ENCODE data around the gene USP44. TPM values are rescaled to one million over a fixed set of nuclear protein-coding genes. Genes with fewer than 3 reads are reported as not detected.
A peak's percentile ranks its signal among the peaks of the same experiment; 100 is the strongest.

Gene USP44
- polyA plus RNA-seq, 4 donors: 0.21 to 0.27 TPM; not detected in 2

DNA sequence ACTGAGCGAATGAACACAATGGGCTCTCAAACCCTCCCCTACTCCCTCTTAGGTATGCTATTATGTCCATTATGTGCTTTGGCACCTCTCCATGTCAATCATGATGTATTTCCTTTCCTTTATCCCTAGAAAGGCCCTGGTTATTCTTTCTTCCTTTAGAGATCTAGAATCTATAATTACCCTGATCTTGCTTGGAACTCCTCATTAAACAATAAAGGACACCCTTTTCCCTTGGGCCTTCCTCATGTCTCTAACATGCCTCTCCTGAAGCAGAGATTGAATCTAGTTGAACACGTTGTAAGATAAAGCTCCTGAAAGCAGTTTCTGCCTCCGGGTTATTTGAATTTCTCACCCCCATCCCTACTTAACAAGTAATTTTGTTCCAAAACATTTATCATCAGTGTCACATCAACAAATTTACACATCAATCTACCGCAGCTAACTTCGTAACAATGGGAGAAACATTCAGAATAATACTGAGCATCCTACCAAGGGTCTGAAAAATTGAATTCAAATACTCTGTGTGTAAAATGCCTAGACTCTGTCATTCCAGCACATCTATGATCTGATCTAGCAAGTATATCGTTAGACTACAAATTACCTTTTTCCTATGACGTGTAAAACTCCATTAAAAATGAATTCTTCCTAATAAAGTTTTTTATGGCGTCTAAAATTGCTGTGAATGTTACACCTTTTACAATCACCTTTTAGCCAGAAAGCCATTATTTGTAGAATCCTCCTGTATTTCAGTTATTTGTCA is 5.4 kb downstream of the USP44 start:
- H3K4me3 ChIP-seq (ENCODE audit: low read depth in 1 of 3, low read length in 3 of 3): no peak overlapping the region
- peaks cover 0 to 39% (median 11%) of the 10 kb centered on the region in 3 donors for H3K27me3 ChIP-seq (ENCODE audit: control insufficient read depth in 3 of 3, insufficient read depth in 3 of 3, low read length in 3 of 3)
- 81 to 89% (median 88%) methylated on average over 8 of the region's 8 CpGs for WGBS, 3 donors
- FAIRE-seq (no peak), DNase-seq (no peak)
- no peak overlapping the region for H3K27ac ChIP-seq (ENCODE audit: low read depth in 1 of 3, low read length in 2 of 3)
- H3K4me1 ChIP-seq (ENCODE audit: control insufficient read depth in 3 of 3, insufficient read depth in 2 of 3, low read depth in 1 of 3, low read length in 2 of 3): peaks cover 0 to 6% (median 4%) of the 10 kb centered on the region in 3 donors
- peaks cover 0 to 4% of the 10 kb centered on the region in 2 donors for H3K9me3 ChIP-seq (ENCODE audit: control insufficient read depth in 2 of 2, insufficient read depth in 1 of 2, low read depth in 1 of 2, low read length in 1 of 2)
- H3K36me3 ChIP-seq (ENCODE audit: control insufficient read depth in 3 of 3, insufficient read depth in 2 of 3, low read depth in 1 of 3, low read length in 3 of 3): no peaks in the 10 kb centered on the region

DNA sequence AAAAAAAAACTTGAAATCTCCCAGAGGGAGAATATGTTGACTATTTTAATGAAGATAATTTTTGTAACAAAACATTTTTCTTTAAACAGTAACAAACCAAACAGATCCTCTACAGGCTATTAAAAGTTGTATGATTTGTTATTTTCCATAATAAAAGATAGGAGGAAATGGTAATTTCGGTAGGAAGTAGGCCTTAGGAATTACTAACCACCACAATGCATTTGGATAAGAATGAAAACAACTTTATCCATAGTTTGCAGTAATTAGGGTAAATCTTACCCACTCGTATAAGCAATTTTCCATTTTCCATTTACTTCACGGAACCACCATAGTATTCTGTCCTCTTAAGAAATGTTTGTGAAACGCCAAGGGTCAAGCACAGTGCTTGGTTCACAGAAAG is 6.0 kb downstream of the USP44 start:
- 81 to 99% (median 88%) methylated on average over 4 of the region's 4 CpGs for WGBS, 3 donors
- no peaks in the 10 kb centered on the region for H3K36me3 ChIP-seq (ENCODE audit: control insufficient read depth in 3 of 3, insufficient read depth in 2 of 3, low read depth in 1 of 3, low read length in 3 of 3)

DNA sequence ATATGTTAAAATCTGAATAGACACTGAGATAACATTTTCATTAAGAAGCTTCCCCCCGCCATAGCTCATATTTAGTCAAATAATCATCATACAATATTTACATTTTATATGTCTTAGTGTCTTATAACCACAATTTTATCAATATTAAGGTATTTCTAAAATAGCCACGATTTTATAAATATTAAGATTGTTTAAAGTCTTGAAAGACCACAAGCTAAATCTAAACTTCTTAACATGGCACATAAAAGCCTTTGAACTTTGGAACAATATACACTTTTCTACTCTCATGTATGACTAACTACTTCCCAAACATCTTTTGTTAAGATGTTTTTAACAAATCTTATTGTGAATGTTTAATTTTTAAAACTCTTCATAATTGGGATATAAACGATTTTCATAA is 6.5 kb downstream of the USP44 start:
- FAIRE-seq: peak; percentile 81

More for the DNA sequence above, 6.0 kb downstream of the USP44 start:
- no peak overlapping the region for H3K4me3 ChIP-seq (ENCODE audit: low read depth in 1 of 3, low read length in 3 of 3)
- H3K27ac ChIP-seq (ENCODE audit: low read depth in 1 of 3, low read length in 2 of 3): no peak overlapping the region
- H3K4me1 ChIP-seq (ENCODE audit: control insufficient read depth in 3 of 3, insufficient read depth in 2 of 3, low read depth in 1 of 3, low read length in 2 of 3): peaks cover 0 to 6% (median 4%) of the 10 kb centered on the region in 3 donors
- FAIRE-seq (no peak), DNase-seq (no peak)
- peaks cover 0 to 4% of the 10 kb centered on the region in 2 donors for H3K9me3 ChIP-seq (ENCODE audit: control insufficient read depth in 2 of 2, insufficient read depth in 1 of 2, low read depth in 1 of 2, low read length in 1 of 2)
- peaks cover 0 to 39% (median 11%) of the 10 kb centered on the region in 3 donors for H3K27me3 ChIP-seq (ENCODE audit: control insufficient read depth in 3 of 3, insufficient read depth in 3 of 3, low read length in 3 of 3)

DNA sequence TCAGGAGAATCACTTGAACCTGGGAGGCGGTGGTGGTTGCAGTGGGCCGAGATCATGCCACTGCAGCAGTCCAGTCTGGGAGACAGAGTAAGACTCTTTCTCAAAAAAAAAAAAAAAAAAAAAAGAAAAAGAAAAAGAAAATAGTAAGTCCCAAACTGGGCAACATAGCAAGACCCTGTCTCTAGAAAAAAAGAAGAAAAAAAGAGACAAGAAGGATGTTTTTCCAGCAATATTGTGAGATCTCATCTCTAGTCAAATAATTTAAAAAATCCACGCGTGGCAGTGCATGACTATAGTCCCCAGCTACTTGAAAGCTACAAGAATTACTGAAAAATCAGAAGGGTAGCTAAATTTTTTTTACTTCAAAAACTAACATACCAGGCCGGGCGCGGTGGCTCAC is 8.0 kb downstream of the USP44 start:
- no peak for DNase-seq

More for the DNA sequence above, 6.5 kb downstream of the USP44 start:
- H3K27ac ChIP-seq (ENCODE audit: low read depth in 1 of 3, low read length in 2 of 3): no peak overlapping the region
- no peaks in the 10 kb centered on the region for H3K36me3 ChIP-seq (ENCODE audit: control insufficient read depth in 3 of 3, insufficient read depth in 2 of 3, low read depth in 1 of 3, low read length in 3 of 3)
- WGBS, 3 donors: 46 to 66% (median 59%) methylated on average over 3 of the region's 3 CpGs
- peaks cover 0 to 6% (median 4%) of the 10 kb centered on the region in 3 donors for H3K4me1 ChIP-seq (ENCODE audit: control insufficient read depth in 3 of 3, insufficient read depth in 2 of 3, low read depth in 1 of 3, low read length in 2 of 3)
- H3K27me3 ChIP-seq (ENCODE audit: control insufficient read depth in 3 of 3, insufficient read depth in 3 of 3, low read length in 3 of 3): peaks cover 0 to 36% (median 11%) of the 10 kb centered on the region in 3 donors
- DNase-seq: no peak
- peaks cover 0 to 4% of the 10 kb centered on the region in 2 donors for H3K9me3 ChIP-seq (ENCODE audit: control insufficient read depth in 2 of 2, insufficient read depth in 1 of 2, low read depth in 1 of 2, low read length in 1 of 2)
- H3K4me3 ChIP-seq (ENCODE audit: low read depth in 1 of 3, low read length in 3 of 3): no peak overlapping the region

DNA sequence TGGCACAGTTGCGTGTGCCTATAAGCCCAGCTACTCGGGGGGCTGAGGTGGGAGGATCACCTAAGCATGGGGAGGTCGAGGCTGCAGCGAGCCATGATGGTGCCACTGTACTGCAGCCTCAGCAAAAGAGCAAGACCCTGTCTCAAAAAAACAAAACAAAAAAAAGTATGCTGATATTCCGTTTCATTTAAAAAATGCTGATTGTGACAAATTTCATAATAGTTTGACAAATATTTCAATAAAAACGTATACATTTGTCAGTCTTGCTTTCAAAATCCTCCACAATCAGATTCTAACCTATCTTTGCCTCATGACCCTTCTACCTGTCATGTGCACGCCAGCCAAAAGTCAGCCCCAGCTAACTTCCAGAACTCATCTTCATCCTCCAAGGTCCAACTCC is 9.8 kb downstream of the USP44 start:
- no peak overlapping the region for H3K27ac ChIP-seq (ENCODE audit: low read depth in 1 of 3, low read length in 2 of 3)
- DNase-seq (no peak), FAIRE-seq (no peak)
- peaks cover 0 to 11% (median 0%) of the 10 kb centered on the region in 3 donors for H3K27me3 ChIP-seq (ENCODE audit: control insufficient read depth in 3 of 3, insufficient read depth in 3 of 3, low read length in 3 of 3)
- H3K9me3 ChIP-seq (ENCODE audit: control insufficient read depth in 2 of 2, insufficient read depth in 1 of 2, low read depth in 1 of 2, low read length in 1 of 2): no peaks in the 10 kb centered on the region
- WGBS, 3 donors: 85 to 90% (median 86%) methylated on average over 7 of the region's 7 CpGs
- no peaks in the 10 kb centered on the region for H3K36me3 ChIP-seq (ENCODE audit: control insufficient read depth in 3 of 3, insufficient read depth in 2 of 3, low read depth in 1 of 3, low read length in 3 of 3)
- H3K4me3 ChIP-seq (ENCODE audit: low read depth in 1 of 3, low read length in 3 of 3): no peak overlapping the region
- H3K4me1 ChIP-seq (ENCODE audit: control insufficient read depth in 3 of 3, insufficient read depth in 2 of 3, low read depth in 1 of 3, low read length in 2 of 3): no peaks in the 10 kb centered on the region

More for the DNA sequence above, 8.0 kb downstream of the USP44 start:
- Histone ChIP-seq H3K27me3 (ENCODE audit: control insufficient read depth in 3 of 3, insufficient read depth in 3 of 3, low read length in 3 of 3) (peaks cover 0 to 24% (median 6%) of the 10 kb centered on the region in 3 donors), H3K4me1 (ENCODE audit: control insufficient read depth in 3 of 3, insufficient read depth in 2 of 3, low read depth in 1 of 3, low read length in 2 of 3) (peaks cover 0 to 6% (median 4%) of the 10 kb centered on the region in 3 donors), H3K4me3 (ENCODE audit: low read depth in 1 of 3, low read length in 3 of 3) (no peak overlapping the region), H3K36me3 (ENCODE audit: control insufficient read depth in 3 of 3, insufficient read depth in 2 of 3, low read depth in 1 of 3, low read length in 3 of 3) (no peaks in the 10 kb centered on the region), H3K9me3 (ENCODE audit: control insufficient read depth in 2 of 2, insufficient read depth in 1 of 2, low read depth in 1 of 2, low read length in 1 of 2) (no peaks in the 10 kb centered on the region), H3K27ac (ENCODE audit: low read depth in 1 of 3, low read length in 2 of 3) (no peak overlapping the region)
- 97 to 99% (median 98%) methylated on average over 7 of the region's 7 CpGs for WGBS, 3 donors
- FAIRE-seq: no peak

DNA sequence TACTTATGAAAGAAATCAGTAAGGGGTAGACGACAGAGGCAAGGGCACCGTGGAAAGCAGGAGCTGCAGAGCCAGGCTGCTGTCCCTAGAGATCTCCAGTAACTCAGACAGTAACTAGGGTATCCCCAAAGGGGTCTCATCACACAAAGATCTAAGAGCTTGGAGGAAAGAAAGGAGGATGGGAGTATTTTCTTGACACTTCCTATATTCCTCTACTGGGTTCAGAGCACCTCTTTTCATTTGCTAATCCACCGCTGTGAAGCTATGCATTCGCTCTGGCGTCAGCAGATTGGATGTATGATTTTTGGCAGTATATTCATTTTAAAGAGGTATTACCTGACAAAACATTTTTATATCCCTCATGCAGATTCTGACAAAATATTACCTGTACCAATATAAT is 12.6 kb downstream of the USP44 start:
- WGBS, 3 donors: 68 to 80% (median 71%) methylated on average over 5 of the region's 5 CpGs
- DNase-seq (no peak), FAIRE-seq (no peak)
- Histone ChIP-seq H3K27me3 (ENCODE audit: control insufficient read depth in 3 of 3, insufficient read depth in 3 of 3, low read length in 3 of 3) (no peaks in the 10 kb centered on the region), H3K4me3 (ENCODE audit: low read depth in 1 of 3, low read length in 3 of 3) (no peak overlapping the region), H3K4me1 (ENCODE audit: control insufficient read depth in 3 of 3, insufficient read depth in 2 of 3, low read depth in 1 of 3, low read length in 2 of 3) (no peaks in the 10 kb centered on the region), H3K36me3 (ENCODE audit: control insufficient read depth in 3 of 3, insufficient read depth in 2 of 3, low read depth in 1 of 3, low read length in 3 of 3) (no peaks in the 10 kb centered on the region), H3K27ac (ENCODE audit: low read depth in 1 of 3, low read length in 2 of 3) (no peak overlapping the region), H3K9me3 (ENCODE audit: control insufficient read depth in 2 of 2, insufficient read depth in 1 of 2, low read depth in 1 of 2, low read length in 1 of 2) (no peaks in the 10 kb centered on the region)

DNA sequence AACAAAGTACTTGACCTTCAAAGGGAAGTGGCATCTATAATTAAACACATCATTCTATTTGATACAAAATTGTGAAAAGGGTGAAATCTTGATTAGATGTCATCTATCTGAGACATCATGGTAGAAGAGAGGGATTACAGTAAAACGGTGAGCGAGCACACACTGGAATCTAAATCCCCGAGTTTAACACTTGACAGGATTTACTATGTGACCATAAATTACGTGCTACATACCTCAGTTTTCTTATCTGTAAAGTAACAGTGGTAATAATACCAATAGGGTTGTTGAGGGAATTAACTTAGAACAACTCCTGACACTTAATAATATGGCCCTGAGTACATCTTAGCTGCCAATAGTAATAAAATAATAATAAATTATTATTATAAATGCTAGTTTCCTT is 13.3 kb downstream of the USP44 start:
- H3K4me3 ChIP-seq (ENCODE audit: low read depth in 1 of 3, low read length in 3 of 3): no peak overlapping the region
- FAIRE-seq (no peak), DNase-seq (peak in 1 of 2 donors; percentile 29)
- no peaks in the 10 kb centered on the region for H3K27me3 ChIP-seq (ENCODE audit: control insufficient read depth in 3 of 3, insufficient read depth in 3 of 3, low read length in 3 of 3)
- H3K4me1 ChIP-seq (ENCODE audit: control insufficient read depth in 3 of 3, insufficient read depth in 2 of 3, low read depth in 1 of 3, low read length in 2 of 3): no peaks in the 10 kb centered on the region
- H3K9me3 ChIP-seq (ENCODE audit: control insufficient read depth in 2 of 2, insufficient read depth in 1 of 2, low read depth in 1 of 2, low read length in 1 of 2): no peaks in the 10 kb centered on the region
- no peak overlapping the region for H3K27ac ChIP-seq (ENCODE audit: low read depth in 1 of 3, low read length in 2 of 3)
- 44 to 67% (median 64%) methylated on average over 4 of the region's 4 CpGs for WGBS, 3 donors
- no peaks in the 10 kb centered on the region for H3K36me3 ChIP-seq (ENCODE audit: control insufficient read depth in 3 of 3, insufficient read depth in 2 of 3, low read depth in 1 of 3, low read length in 3 of 3)

DNA sequence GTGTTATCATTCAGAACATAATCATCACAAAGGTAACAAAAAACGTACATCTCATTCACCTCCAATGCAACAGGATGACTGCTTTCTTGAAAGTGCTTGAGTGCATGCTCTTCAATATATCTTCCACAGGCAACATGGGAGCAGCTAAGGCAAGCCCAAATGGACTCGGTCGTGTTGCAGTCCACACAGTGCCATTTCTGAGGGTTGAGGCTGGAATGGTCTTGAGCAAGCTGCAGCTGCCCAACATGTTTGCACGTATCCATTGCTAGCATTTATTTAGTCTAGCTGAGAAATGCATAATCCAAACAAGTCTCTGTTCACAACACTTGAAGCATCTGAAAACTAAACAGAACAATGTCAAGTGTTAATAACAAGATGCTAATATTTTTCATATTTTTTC is 17.3 kb downstream of the USP44 start:
- FAIRE-seq (no peak), DNase-seq (no peak)
- WGBS, 3 donors: 60 to 67% (median 66%) methylated on average over 4 of the region's 4 CpGs
- Histone ChIP-seq H3K36me3 (ENCODE audit: control insufficient read depth in 3 of 3, insufficient read depth in 2 of 3, low read depth in 1 of 3, low read length in 3 of 3) (no peaks in the 10 kb centered on the region), H3K4me1 (ENCODE audit: control insufficient read depth in 3 of 3, insufficient read depth in 2 of 3, low read depth in 1 of 3, low read length in 2 of 3) (no peaks in the 10 kb centered on the region), H3K9me3 (ENCODE audit: control insufficient read depth in 2 of 2, insufficient read depth in 1 of 2, low read depth in 1 of 2, low read length in 1 of 2) (no peaks in the 10 kb centered on the region), H3K4me3 (ENCODE audit: low read depth in 1 of 3, low read length in 3 of 3) (no peak overlapping the region), H3K27me3 (ENCODE audit: control insufficient read depth in 3 of 3, insufficient read depth in 3 of 3, low read length in 3 of 3) (no peaks in the 10 kb centered on the region), H3K27ac (ENCODE audit: low read depth in 1 of 3, low read length in 2 of 3) (no peak overlapping the region)
